OCI-LY1 (cell line): ENCODE measurements around the gene CD68.

ENCODE experiments used
- H2AFZ ChIP-seq: fragments of 200-600 bp; sonication (generic), shearing (Covaris generic); 2 replicates; pipeline ENCODE4 v1.6.0; 2014; ENCODE audit warnings: antibody characterized with exemption, mild to moderate bottlenecking, low read length
- H3F3A ChIP-seq: fragments of 200-600 bp; sonication (generic), shearing (Covaris generic); 2 replicates; pipeline ENCODE4 v1.6.0; 2014; ENCODE audit warnings: mild to moderate bottlenecking, antibody characterized with exemption, low read length, moderate library complexity; ENCODE audit not compliant: insufficient read depth
- H3K27ac ChIP-seq: fragments of 200-600 bp; sonication (generic); 2 replicates; pipeline ENCODE4 v1.5.1; 2014; ENCODE audit warnings: low read length, mixed run types, mild to moderate bottlenecking, low read depth; ENCODE audit not compliant: poor library complexity, severe bottlenecking
- H3K27me3 ChIP-seq: fragments of 200-600 bp; sonication (generic); 2 replicates; pipeline ENCODE4 v1.6.0; 2014; ENCODE audit warnings: antibody characterized with exemption, mild to moderate bottlenecking, low read length, moderate library complexity; ENCODE audit not compliant: insufficient read depth
- H3K36me3 ChIP-seq: fragments of 200-600 bp; sonication (generic); 2 replicates; pipeline ENCODE4 v1.6.1; 2014; ENCODE audit warnings: mild to moderate bottlenecking, antibody characterized with exemption, low read length, moderate library complexity, mixed read lengths; ENCODE audit not compliant: insufficient read depth
- H3K4me1 ChIP-seq: fragments of 200-600 bp; sonication (generic); 2 replicates; pipeline ENCODE4 v1.5.1; 2014; ENCODE audit warnings: mild to moderate bottlenecking, low read length, moderate library complexity; ENCODE audit not compliant: insufficient read depth, severe bottlenecking
- H3K4me2 ChIP-seq: fragments of 200-600 bp; sonication (generic), shearing (Covaris generic); 2 replicates; pipeline ENCODE4 v1.6.1; 2014; ENCODE audit warnings: low read length
- H3K4me3 ChIP-seq: fragments of 200-600 bp; sonication (generic); 2 replicates; pipeline ENCODE4 v1.5.1; 2014; ENCODE audit warnings: low read length, low read depth, mild to moderate bottlenecking, mixed read lengths; ENCODE audit not compliant: poor library complexity, severe bottlenecking
- H3K79me2 ChIP-seq: fragments of 200-600 bp; shearing (Covaris generic); 2 replicates; pipeline ENCODE4 v1.6.1; 2016; ENCODE audit warnings: mixed run types, low read length, mixed read lengths; ENCODE audit not compliant: insufficient read depth
- H3K9ac ChIP-seq: fragments of 200-600 bp; sonication (generic), shearing (Covaris generic); 2 replicates; pipeline ENCODE4 v1.6.1; 2014; ENCODE audit warnings: mild to moderate bottlenecking, low read length, mixed read lengths
- H3K9me2 ChIP-seq: fragments of 200-600 bp; sonication (generic), shearing (Covaris generic); 2 replicates; pipeline ENCODE4 v1.6.1; 2014; ENCODE audit warnings: low read depth, mild to moderate bottlenecking, low read length, mixed read lengths
- H3K9me3 ChIP-seq: fragments of 200-600 bp; shearing (Covaris generic); 2 replicates; pipeline ENCODE4 v1.6.1; 2014; ENCODE audit warnings: low read length, mixed read lengths
- H4K20me1 ChIP-seq: fragments of 200-600 bp; sonication (generic), shearing (Covaris generic); 2 replicates; pipeline ENCODE4 v1.6.0; 2016; ENCODE audit warnings: mild to moderate bottlenecking, low read length; ENCODE audit not compliant: insufficient read depth
- CTCF ChIP-seq: fragments of 200-600 bp; sonication (generic), shearing (Covaris generic); IDR thresholded peaks from 2 replicates; pipeline ENCODE4 v1.5.1; 2017; ENCODE audit warnings: mild to moderate bottlenecking, antibody characterized with exemption, low read length, moderate library complexity, mixed read lengths
- EZH2 ChIP-seq: fragments of 200-600 bp; sonication (generic), shearing (Covaris generic); IDR thresholded peaks from 2 replicates; pipeline ENCODE4 v1.8.0; 2017; ENCODE audit warnings: borderline replicate concordance, mixed run types, mild to moderate bottlenecking, antibody characterized with exemption, low read length, moderate library complexity, mixed read lengths

The CD68 gene

GRCh38 chr17:7538891-7539545, 40.4 kb upstream of the CD68 start:
- no peak overlapping the region for H3K9ac ChIP-seq
- no peaks in the 10 kb centered on the region for H3K79me2 ChIP-seq
- no peaks in the 10 kb centered on the region for H3K9me2 ChIP-seq
- H3F3A ChIP-seq: no peaks in the 10 kb centered on the region
- H3K4me1 ChIP-seq: no peaks in the 10 kb centered on the region
- peaks cover 5% of the 10 kb centered on the region for H3K9me3 ChIP-seq
- H4K20me1 ChIP-seq: no peaks in the 10 kb centered on the region
- TF ChIP-seq EZH2 (no peak), CTCF (no peak)
- H3K27ac ChIP-seq: no peak overlapping the region
- H3K27me3 ChIP-seq: peaks cover 19% of the 10 kb centered on the region; the same call in 1 of the 2 replicates
- no peak overlapping the region for H3K4me3 ChIP-seq
- no peak overlapping the region for H3K4me2 ChIP-seq
- H2AFZ ChIP-seq: no peak overlapping the region
- H3K36me3 ChIP-seq: no peaks in the 10 kb centered on the region; the same call in 1 of the 2 replicates

- H3K9me2 ChIP-seq: no peaks in the 10 kb centered on the region
- H2AFZ ChIP-seq: no peak overlapping the region
- peaks cover 5% of the 10 kb centered on the region for H3K9me3 ChIP-seq
- no peaks in the 10 kb centered on the region for H4K20me1 ChIP-seq
- TF ChIP-seq CTCF (no peak), EZH2 (no peak)
- H3K27me3 ChIP-seq: peaks cover 19% of the 10 kb centered on the region; the same call in 1 of the 2 replicates
- H3K79me2 ChIP-seq: no peaks in the 10 kb centered on the region
- H3K4me1 ChIP-seq: no peaks in the 10 kb centered on the region
- no peak overlapping the region for H3K4me2 ChIP-seq
- no peaks in the 10 kb centered on the region; the same call in 1 of the 2 replicates for H3K36me3 ChIP-seq
- no peak overlapping the region for H3K27ac ChIP-seq
- H3K4me3 ChIP-seq: no peak overlapping the region
- no peak overlapping the region for H3K9ac ChIP-seq
- H3F3A ChIP-seq: no peaks in the 10 kb centered on the region
Measured at GRCh38 chr17:7541074-7541621, 38.3 kb upstream of the CD68 start.

GRCh38 chr17:7544911-7545310, 34.5 kb upstream of the CD68 start:
- H3K4me2 ChIP-seq: no peak overlapping the region
- no peaks in the 10 kb centered on the region for H3K79me2 ChIP-seq
- H3K4me1 ChIP-seq: peaks cover 4% of the 10 kb centered on the region
- H3K4me3 ChIP-seq: no peak overlapping the region
- H2AFZ ChIP-seq: no peak overlapping the region
- no peaks in the 10 kb centered on the region for H4K20me1 ChIP-seq
- peaks cover 12% of the 10 kb centered on the region; the same call in 1 of the 2 replicates for H3K27me3 ChIP-seq
- no peaks in the 10 kb centered on the region for H3K9me2 ChIP-seq
- no peaks in the 10 kb centered on the region for H3K36me3 ChIP-seq
- H3K27ac ChIP-seq: no peak overlapping the region
- no peaks in the 10 kb centered on the region for H3F3A ChIP-seq
- no peaks in the 10 kb centered on the region for H3K9me3 ChIP-seq
- H3K9ac ChIP-seq: no peak overlapping the region
- TF ChIP-seq CTCF (no peak), EZH2 (no peak)
